ENCODE results near the gene SLC16A8. TPM values are rescaled to one million over a fixed set of nuclear protein-coding genes. Genes with fewer than 3 reads are reported as not detected.

SLC16A8 gene
- total and polyA plus RNA-seq, 2 donors from 2014 or later: 0.31 to 0.92 TPM

- TF ChIP-seq, protein P1, sequence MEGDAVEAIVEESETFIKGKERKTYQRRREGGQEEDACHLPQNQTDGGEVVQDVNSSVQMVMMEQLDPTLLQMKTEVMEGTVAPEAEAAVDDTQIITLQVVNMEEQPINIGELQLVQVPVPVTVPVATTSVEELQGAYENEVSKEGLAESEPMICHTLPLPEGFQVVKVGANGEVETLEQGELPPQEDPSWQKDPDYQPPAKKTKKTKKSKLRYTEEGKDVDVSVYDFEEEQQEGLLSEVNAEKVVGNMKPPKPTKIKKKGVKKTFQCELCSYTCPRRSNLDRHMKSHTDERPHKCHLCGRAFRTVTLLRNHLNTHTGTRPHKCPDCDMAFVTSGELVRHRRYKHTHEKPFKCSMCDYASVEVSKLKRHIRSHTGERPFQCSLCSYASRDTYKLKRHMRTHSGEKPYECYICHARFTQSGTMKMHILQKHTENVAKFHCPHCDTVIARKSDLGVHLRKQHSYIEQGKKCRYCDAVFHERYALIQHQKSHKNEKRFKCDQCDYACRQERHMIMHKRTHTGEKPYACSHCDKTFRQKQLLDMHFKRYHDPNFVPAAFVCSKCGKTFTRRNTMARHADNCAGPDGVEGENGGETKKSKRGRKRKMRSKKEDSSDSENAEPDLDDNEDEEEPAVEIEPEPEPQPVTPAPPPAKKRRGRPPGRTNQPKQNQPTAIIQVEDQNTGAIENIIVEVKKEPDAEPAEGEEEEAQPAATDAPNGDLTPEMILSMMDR (IDR thresholded peaks at IDR 0.05; ENCODE audit: borderline replicate concordance, extremely low read depth, insufficient read depth): no peak
- FAIRE-seq (no peak), DNase-seq (no peak)
- H3K9me3 ChIP-seq (ENCODE audit: control insufficient read depth in 2 of 3, insufficient read depth in 1 of 3, low read length in 3 of 3): no peaks in the 10 kb centered on the region
- H3K27ac ChIP-seq (ENCODE audit: low read depth in 2 of 2, low read length in 2 of 2): no peak overlapping the region
- H3K4me1 ChIP-seq (ENCODE audit: control insufficient read depth in 2 of 3, insufficient read depth in 2 of 3, low read depth in 1 of 3, low read length in 3 of 3): peaks cover 0 to 15% (median 0%) of the 10 kb centered on the region in 3 donors
- H3K9ac ChIP-seq (ENCODE audit: low read length in 3 of 3): no peak overlapping the region
- H3K36me3 ChIP-seq (ENCODE audit: control insufficient read depth in 2 of 3, insufficient read depth in 3 of 3, low read length in 3 of 3): no peaks in the 10 kb centered on the region
- H3K27me3 ChIP-seq (ENCODE audit: control insufficient read depth, insufficient read depth, low read length): no peaks in the 10 kb centered on the region
- intact Hi-C loops (cut with DNase I): no loop called here
- H3K4me3 ChIP-seq (ENCODE audit: low read length in 3 of 3): no peak overlapping the region
Measured at GRCh38 chr22:38036392-38037062, 47.5 kb downstream of the SLC16A8 start.

- peak; percentile 40 to 66 (median 48) for DNase-seq
- intact Hi-C loops (cut with DNase I): no loop called here
Measured at GRCh38 chr22:38035530-38035885, 48.5 kb downstream of the SLC16A8 start.

DNA sequence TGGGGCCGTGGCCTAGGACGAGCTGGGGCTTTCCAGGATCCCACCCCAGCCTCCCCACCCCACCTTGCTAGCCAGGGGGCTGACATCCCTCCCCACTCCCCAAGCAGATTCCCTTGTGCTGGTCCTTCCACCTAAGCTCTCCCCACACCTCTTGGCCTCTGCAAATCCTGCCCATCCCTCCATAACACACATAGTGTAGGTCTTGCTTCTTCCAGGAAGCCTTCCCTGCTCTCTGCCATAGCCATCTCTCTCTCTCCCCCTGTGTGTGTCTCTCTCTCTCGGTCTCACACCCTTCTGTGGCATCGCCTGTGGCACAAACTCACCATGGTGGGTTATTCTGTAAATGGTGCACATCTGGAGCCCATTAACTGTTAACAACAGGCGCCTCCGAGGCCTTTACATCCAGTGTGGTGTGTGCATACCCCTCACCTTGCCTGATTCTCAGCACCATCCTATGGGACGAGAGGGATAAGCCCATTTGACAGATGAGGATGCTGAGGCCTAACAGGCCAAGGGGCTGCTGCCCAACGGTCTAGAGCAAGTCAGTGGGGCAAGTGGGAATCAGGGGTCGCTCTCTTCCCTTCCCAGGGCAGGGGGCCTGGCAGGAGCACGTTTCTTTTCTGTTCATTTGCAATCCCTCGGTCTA lies 49.0 kb downstream of the SLC16A8 start:
- H3K27ac ChIP-seq (ENCODE audit: low read depth in 2 of 2, low read length in 2 of 2): peak overlapping the region in 1 of 2 donors; percentile 84
- H3K4me1 ChIP-seq (ENCODE audit: control insufficient read depth in 2 of 3, insufficient read depth in 2 of 3, low read depth in 1 of 3, low read length in 3 of 3): peaks cover 0 to 15% (median 0%) of the 10 kb centered on the region in 3 donors
- no peaks in the 10 kb centered on the region for H3K9me3 ChIP-seq (ENCODE audit: control insufficient read depth in 2 of 3, insufficient read depth in 1 of 3, low read length in 3 of 3)
- H3K9ac ChIP-seq (ENCODE audit: low read length in 3 of 3): no peak overlapping the region
- no peaks in the 10 kb centered on the region for H3K27me3 ChIP-seq (ENCODE audit: control insufficient read depth, insufficient read depth, low read length)
- FAIRE-seq (no peak), DNase-seq (peak in 1 of 5 donors; percentile 37)
- no peak overlapping the region for H3K4me3 ChIP-seq (ENCODE audit: low read length in 3 of 3)
- TF ChIP-seq, protein P1 (IDR thresholded peaks at IDR 0.05; ENCODE audit: borderline replicate concordance, extremely low read depth, insufficient read depth): no peak
- intact Hi-C loops (cut with DNase I): no loop called here
- no peaks in the 10 kb centered on the region for H3K36me3 ChIP-seq (ENCODE audit: control insufficient read depth in 2 of 3, insufficient read depth in 3 of 3, low read length in 3 of 3)

More at GRCh38 chr22:38035530-38035885, 48.5 kb downstream of the SLC16A8 start:
- Histone ChIP-seq H3K27me3 (ENCODE audit: control insufficient read depth, insufficient read depth, low read length) (no peaks in the 10 kb centered on the region), H3K27ac (ENCODE audit: low read depth in 2 of 2, low read length in 2 of 2) (no peak overlapping the region), H3K4me1 (ENCODE audit: control insufficient read depth in 2 of 3, insufficient read depth in 2 of 3, low read depth in 1 of 3, low read length in 3 of 3) (peaks cover 0 to 15% (median 0%) of the 10 kb centered on the region in 3 donors), H3K9ac (ENCODE audit: low read length in 3 of 3) (no peak overlapping the region), H3K4me3 (ENCODE audit: low read length in 3 of 3) (no peak overlapping the region), H3K9me3 (ENCODE audit: control insufficient read depth in 2 of 3, insufficient read depth in 1 of 3, low read length in 3 of 3) (no peaks in the 10 kb centered on the region), H3K36me3 (ENCODE audit: control insufficient read depth in 2 of 3, insufficient read depth in 3 of 3, low read length in 3 of 3) (no peaks in the 10 kb centered on the region)
- TF ChIP-seq, protein P1 (IDR thresholded peaks at IDR 0.05; ENCODE audit: borderline replicate concordance, extremely low read depth, insufficient read depth): no peak
- no peak for FAIRE-seq

All from kidney (tissue), 14 donors.